LNCaP clone FGC (cell line): Measurements from ENCODE around the gene DDX28.

ENCODE experiments used
- DNase-seq: peaks from one replicate; pipeline ENCODE4 v3.0.0-alpha.2; 2011; ENCODE audit warnings: low read depth
- H3K4me3 ChIP-seq: 2 replicates; pipeline ENCODE4 v1.5.1; 2011; ENCODE audit warnings: mild to moderate bottlenecking, low read depth, low read length, control low read depth
- CTCF ChIP-seq: IDR thresholded peaks from 2 replicates; pipeline ENCODE4 v1.5.1; 2012; ENCODE audit warnings: mild to moderate bottlenecking; ENCODE audit not compliant: control insufficient read depth, insufficient read depth; ENCODE audit errors: extremely low read depth

Gene DDX28

DNA sequence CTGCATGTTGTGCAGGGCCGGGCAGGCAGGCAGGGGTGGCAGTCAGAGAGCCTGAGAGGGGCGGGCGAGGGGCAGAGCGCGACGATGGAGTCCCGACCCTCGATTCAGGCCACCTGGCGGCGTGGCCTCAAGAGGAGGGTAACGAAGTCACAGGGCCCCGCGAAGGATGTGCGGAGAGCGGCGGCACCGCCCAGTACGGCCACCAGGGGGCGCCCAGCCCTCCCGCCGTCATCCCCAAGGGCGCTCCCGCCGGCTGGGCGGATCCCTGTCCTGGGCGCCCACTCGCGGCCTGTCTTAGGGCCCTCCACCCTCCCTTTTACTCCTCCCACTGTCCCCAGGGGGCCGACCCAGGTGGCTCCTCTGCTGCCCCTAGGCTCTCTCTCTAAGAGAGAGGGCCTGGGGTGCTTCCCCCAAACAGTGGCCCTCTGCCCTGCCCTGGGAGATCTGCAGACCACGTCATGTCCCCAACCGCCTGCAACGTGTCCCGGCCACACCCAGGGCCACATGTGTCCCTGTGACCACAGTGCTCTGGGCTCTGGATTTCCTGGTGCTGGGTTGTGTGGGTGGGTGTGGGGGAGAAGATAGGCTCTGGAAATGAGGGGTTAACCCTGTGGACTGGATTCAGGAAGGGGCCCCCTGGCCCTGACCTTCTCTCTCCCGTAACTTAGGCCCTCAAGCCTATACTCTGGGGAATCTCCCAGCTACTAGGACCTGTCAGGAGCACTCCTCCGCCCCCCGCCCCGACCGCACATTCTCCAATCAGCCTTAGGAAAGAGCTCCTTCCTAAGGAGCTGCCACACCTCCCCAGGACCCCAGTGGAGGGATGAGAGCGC is 29.6 kb downstream of the DDX28 start:
- peak; percentile 25 for DNase-seq

GRCh38 chr16:67992661-67993206 is 30.3 kb downstream of the DDX28 start:
- no peak overlapping the region for H3K4me3 ChIP-seq
- TF ChIP-seq CTCF, result no peak
- DNase-seq, result no peak

More for the DNA sequence above, 29.6 kb downstream of the DDX28 start:
- TF ChIP-seq CTCF, result peak; percentile 98
- H3K4me3 ChIP-seq, result no peak overlapping the region

GRCh38 chr16:67990018-67990386 is 33.0 kb downstream of the DDX28 start:
- no peak overlapping the region for H3K4me3 ChIP-seq
- TF ChIP-seq CTCF, result no peak
- DNase-seq, result no peak

DNA sequence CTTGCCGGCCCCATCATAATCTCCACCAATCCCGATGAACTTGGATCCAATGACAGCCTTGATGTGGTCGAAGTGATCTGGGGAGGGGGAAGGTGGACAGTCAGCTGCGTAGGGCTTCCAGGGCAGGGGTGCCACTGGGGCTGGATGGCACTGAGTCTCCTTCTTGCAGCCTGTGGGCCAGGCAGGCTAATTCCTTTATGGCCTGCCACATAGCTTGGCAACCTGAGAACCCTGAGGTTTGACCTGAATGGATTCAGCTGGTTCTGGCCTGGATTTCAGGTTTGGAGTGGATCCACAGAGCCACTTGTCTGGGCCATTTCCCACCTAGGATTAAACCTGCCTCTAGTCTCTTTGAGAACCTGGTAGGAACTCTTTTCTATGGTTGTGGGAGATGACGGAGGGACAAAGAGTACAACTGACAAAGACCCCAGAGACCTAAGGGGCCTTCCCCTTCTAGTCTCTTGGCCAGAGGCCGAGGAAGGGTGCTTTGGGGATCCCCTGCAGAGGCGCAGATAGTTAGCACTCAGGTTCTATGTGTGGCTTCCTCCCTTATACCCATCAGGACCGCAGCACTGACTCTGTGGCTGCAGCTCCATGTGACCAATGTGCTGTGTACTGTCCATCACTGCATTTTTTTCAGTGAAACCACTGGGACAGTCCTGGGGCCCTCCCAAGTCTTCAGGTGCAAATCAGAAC is 33.6 kb downstream of the DDX28 start:
- TF ChIP-seq CTCF, result no peak
- DNase-seq, result no peak

DNA sequence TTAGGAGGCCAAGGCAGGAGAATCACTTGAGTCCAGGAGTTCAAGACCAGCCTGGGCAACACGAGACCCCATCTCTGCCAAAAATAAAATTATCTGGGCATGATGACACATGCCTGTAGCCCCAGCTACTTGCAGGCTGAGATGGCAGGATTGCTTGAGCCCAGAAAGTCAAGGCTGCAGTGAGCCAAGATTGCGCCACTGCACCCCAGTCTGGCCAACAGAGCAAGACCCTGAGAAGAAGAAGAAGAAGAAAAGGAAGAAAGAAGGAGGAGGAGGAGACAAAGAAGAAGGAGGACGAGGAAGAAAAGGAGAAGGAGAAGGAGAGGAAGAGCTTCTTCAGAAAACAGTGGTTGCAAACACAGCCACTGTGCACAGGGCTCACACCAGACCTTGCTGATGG is 34.4 kb downstream of the DDX28 start:
- TF ChIP-seq CTCF, result no peak
- no peak for DNase-seq
- H3K4me3 ChIP-seq, result no peak overlapping the region

More for the DNA sequence above, 33.6 kb downstream of the DDX28 start:
- H3K4me3 ChIP-seq, result no peak overlapping the region

DNA sequence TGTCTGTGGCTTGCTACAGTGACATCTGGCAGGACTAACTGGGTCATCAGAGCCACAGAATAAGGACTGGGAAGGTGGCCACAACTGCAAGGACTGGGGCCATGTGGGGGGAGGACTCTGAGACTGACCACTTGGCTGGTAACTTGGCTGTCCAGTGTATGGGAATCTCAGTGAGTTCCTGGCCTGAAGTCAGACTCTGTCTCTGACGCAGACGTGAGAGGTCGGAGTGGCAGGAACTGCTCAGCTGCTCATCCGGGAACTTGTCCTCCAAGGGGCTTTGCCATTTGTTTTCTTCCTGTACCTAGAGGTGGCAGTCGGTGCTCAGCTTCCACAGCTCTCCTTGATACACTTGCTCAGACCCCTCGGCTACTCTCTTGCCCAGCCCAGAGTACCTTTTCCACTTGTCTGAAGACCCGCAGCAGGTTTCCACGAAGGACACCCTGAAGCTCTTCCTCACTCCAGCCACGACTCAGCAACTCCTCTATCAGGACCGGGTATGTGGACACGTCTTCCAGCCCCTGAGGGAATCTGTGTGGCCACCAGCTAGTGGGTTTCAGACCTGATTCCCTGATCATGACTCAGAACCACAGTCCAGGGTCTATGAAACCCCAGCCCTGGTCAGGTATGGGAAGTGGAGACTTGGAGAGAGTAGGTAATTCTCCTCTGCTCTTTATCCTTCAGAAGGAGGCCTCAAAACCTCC is 35.4 kb downstream of the DDX28 start:
- H3K4me3 ChIP-seq, result no peak overlapping the region
- DNase-seq, result no peak
- TF ChIP-seq CTCF, result no peak
